Karpas-422 (cell line): ENCODE results near the gene CRYBG2. TPM values are rescaled to one million over a fixed set of nuclear protein-coding genes. Genes with fewer than 3 reads are reported as not detected.

ENCODE experiments used
- DNase-seq: peaks from one replicate; pipeline ENCODE4 v3.0.0-alpha.2; 2015
- H2AFZ ChIP-seq: fragments of 200-600 bp; sonication (generic); 2 replicates; pipeline ENCODE4 v1.6.1; 2014; ENCODE audit warnings: antibody characterized with exemption, low read length, mixed read lengths
- H3K27ac ChIP-seq: fragments of 200-600 bp; sonication (generic); 2 replicates; pipeline ENCODE4 v1.5.1; 2014; ENCODE audit warnings: mild to moderate bottlenecking, low read length, moderate library complexity
- H3K27me3 ChIP-seq: fragments of 200-600 bp; sonication (generic); 2 replicates; pipeline ENCODE4 v1.6.1; 2014; ENCODE audit warnings: low read length, mixed read lengths
- H3K36me3 ChIP-seq: fragments of 200-600 bp; sonication (generic); 2 replicates; pipeline ENCODE4 v1.6.1; 2014; ENCODE audit warnings: low read length, mixed read lengths; ENCODE audit not compliant: insufficient read depth
- H3K4me1 ChIP-seq: fragments of 200-600 bp; sonication (generic); 2 replicates; pipeline ENCODE4 v1.6.1; 2014; ENCODE audit warnings: mild to moderate bottlenecking, low read length, mixed read lengths
- H3K4me2 ChIP-seq: fragments of 200-600 bp; sonication (generic); 2 replicates; pipeline ENCODE4 v1.6.1; 2014; ENCODE audit warnings: low read length, low read depth, mild to moderate bottlenecking; ENCODE audit not compliant: poor library complexity, severe bottlenecking
- H3K4me3 ChIP-seq: fragments of 200-600 bp; sonication (generic); 2 replicates; pipeline ENCODE4 v1.5.1; 2014; ENCODE audit warnings: mild to moderate bottlenecking, antibody characterized with exemption, low read length, mixed read lengths
- H3K79me2 ChIP-seq: fragments of 200-600 bp; sonication (generic); 2 replicates; pipeline ENCODE4 v1.6.1; 2014; ENCODE audit warnings: mild to moderate bottlenecking, low read length, mixed read lengths
- H3K9ac ChIP-seq: fragments of 200-600 bp; sonication (generic); 2 replicates; pipeline ENCODE4 v1.6.0; 2014; ENCODE audit warnings: low read length
- H3K9me2 ChIP-seq: fragments of 200-600 bp; sonication (generic), shearing (Covaris generic); replicated peaks from 2 replicates; pipeline ENCODE4 v1.6.0; 2014; ENCODE audit warnings: mild to moderate bottlenecking, low read length, moderate library complexity; ENCODE audit not compliant: insufficient read depth
- H3K9me3 ChIP-seq: fragments of 300-700, 200-600 bp; sonication (generic); 2 replicates; pipeline ENCODE4 v1.6.1; 2014; ENCODE audit warnings: low read length, mixed read lengths
- H4K20me1 ChIP-seq: fragments of 200-600 bp; sonication (generic); 2 replicates; pipeline ENCODE4 v1.6.1; 2014; ENCODE audit warnings: mild to moderate bottlenecking, antibody characterized with exemption, low read length, low read depth; ENCODE audit not compliant: insufficient read depth
- total RNA-seq: library from RNA; depleted of rRNA; stranded (reverse); fragments of >200 nt; shearing (Covaris generic); gene quantifications from 2 replicates; pipeline ENCODE4 v1.2.3, GENCODE V29; 2014; ENCODE audit warnings: low replicate concordance

Gene CRYBG2
- total RNA-seq, 1 experiment from 2014 or later, result not detected

GRCh38 chr1:26357121-26357602 lies 3.2 kb upstream of the CRYBG2 start:
- no peaks in the 10 kb centered on the region for H3K9me3 ChIP-seq
- no peaks in the 10 kb centered on the region for H3K9me2 ChIP-seq
- no peaks in the 10 kb centered on the region for H3K79me2 ChIP-seq
- H3K4me1 ChIP-seq, result peaks cover 5% of the 10 kb centered on the region
- no peak overlapping the region for H3K4me2 ChIP-seq
- no peak for DNase-seq
- H4K20me1 ChIP-seq, result no peaks in the 10 kb centered on the region
- H3K4me3 ChIP-seq, result no peak overlapping the region
- H3K27me3 ChIP-seq, result no peaks in the 10 kb centered on the region
- no peak overlapping the region for H2AFZ ChIP-seq
- no peak overlapping the region for H3K9ac ChIP-seq
- H3K27ac ChIP-seq, result no peak overlapping the region
- H3K36me3 ChIP-seq, result no peaks in the 10 kb centered on the region

GRCh38 chr1:26356106-26356505 lies 2.2 kb upstream of the CRYBG2 start:
- Histone ChIP-seq H3K9me2 (no peaks in the 10 kb centered on the region), H3K79me2 (no peaks in the 10 kb centered on the region), H3K9ac (no peak overlapping the region), H3K4me3 (no peak overlapping the region), H3K9me3 (no peaks in the 10 kb centered on the region), H3K36me3 (no peaks in the 10 kb centered on the region), H3K4me1 (peaks cover 5% of the 10 kb centered on the region), H4K20me1 (no peaks in the 10 kb centered on the region), H3K27me3 (no peaks in the 10 kb centered on the region), H2AFZ (no peak overlapping the region), H3K27ac (no peak overlapping the region), H3K4me2 (no peak overlapping the region)
- DNase-seq, result no peak

GRCh38 chr1:26354972-26355371 lies 1.0 kb upstream of the CRYBG2 start:
- Histone ChIP-seq H3K9me3 (no peaks in the 10 kb centered on the region), H3K9ac (no peak overlapping the region), H4K20me1 (no peaks in the 10 kb centered on the region), H3K9me2 (no peaks in the 10 kb centered on the region), H3K27ac (no peak overlapping the region), H3K4me2 (no peak overlapping the region), H3K36me3 (no peaks in the 10 kb centered on the region), H3K4me3 (no peak overlapping the region), H3K4me1 (peaks cover 5% of the 10 kb centered on the region), H2AFZ (no peak overlapping the region), H3K79me2 (no peaks in the 10 kb centered on the region), H3K27me3 (no peaks in the 10 kb centered on the region)
- no peak for DNase-seq

GRCh38 chr1:26353210-26353859 lies 595 bp downstream of the CRYBG2 start:
- Histone ChIP-seq H3K27ac (no peak overlapping the region), H3K4me1 (no peaks in the 10 kb centered on the region), H2AFZ (no peak overlapping the region), H3K4me3 (no peak overlapping the region), H3K9me2 (no peaks in the 10 kb centered on the region), H3K4me2 (no peak overlapping the region), H3K9me3 (no peaks in the 10 kb centered on the region), H3K36me3 (no peaks in the 10 kb centered on the region), H3K9ac (no peak overlapping the region), H3K27me3 (no peaks in the 10 kb centered on the region), H4K20me1 (no peaks in the 10 kb centered on the region), H3K79me2 (no peaks in the 10 kb centered on the region)
- no peak for DNase-seq

- Histone ChIP-seq H3K9ac (no peak overlapping the region), H3K4me1 (no peaks in the 10 kb centered on the region), H3K79me2 (no peaks in the 10 kb centered on the region), H3K9me2 (no peaks in the 10 kb centered on the region), H3K36me3 (no peaks in the 10 kb centered on the region), H3K27ac (no peak overlapping the region), H2AFZ (no peak overlapping the region), H3K4me2 (no peak overlapping the region), H3K4me3 (no peak overlapping the region), H4K20me1 (no peaks in the 10 kb centered on the region), H3K9me3 (no peaks in the 10 kb centered on the region), H3K27me3 (no peaks in the 10 kb centered on the region)
- no peak for DNase-seq
Measured at GRCh38 chr1:26352338-26352679, 1.6 kb downstream of the CRYBG2 start.

GRCh38 chr1:26351590-26352337 lies 2.2 kb downstream of the CRYBG2 start:
- Histone ChIP-seq H3K9me3 (no peaks in the 10 kb centered on the region), H3K36me3 (no peaks in the 10 kb centered on the region), H3K4me3 (no peak overlapping the region), H2AFZ (no peak overlapping the region), H3K27ac (no peak overlapping the region), H4K20me1 (no peaks in the 10 kb centered on the region), H3K4me1 (no peaks in the 10 kb centered on the region), H3K27me3 (no peaks in the 10 kb centered on the region), H3K79me2 (no peaks in the 10 kb centered on the region), H3K9ac (no peak overlapping the region), H3K9me2 (no peaks in the 10 kb centered on the region), H3K4me2 (no peak overlapping the region)
- DNase-seq, result no peak

GRCh38 chr1:26350701-26351589 lies 3.0 kb downstream of the CRYBG2 start:
- H3K27ac ChIP-seq, result no peak overlapping the region
- no peaks in the 10 kb centered on the region for H3K27me3 ChIP-seq
- no peaks in the 10 kb centered on the region for H3K9me2 ChIP-seq
- no peak overlapping the region for H2AFZ ChIP-seq
- no peaks in the 10 kb centered on the region for H3K36me3 ChIP-seq
- no peaks in the 10 kb centered on the region for H4K20me1 ChIP-seq
- no peaks in the 10 kb centered on the region for H3K79me2 ChIP-seq
- no peak overlapping the region for H3K4me2 ChIP-seq
- H3K9me3 ChIP-seq, result no peaks in the 10 kb centered on the region
- no peak overlapping the region for H3K9ac ChIP-seq
- no peak for DNase-seq
- no peaks in the 10 kb centered on the region for H3K4me1 ChIP-seq
- no peak overlapping the region for H3K4me3 ChIP-seq

- no peak overlapping the region for H3K4me3 ChIP-seq
- no peaks in the 10 kb centered on the region for H3K4me1 ChIP-seq
- H3K27ac ChIP-seq, result no peak overlapping the region
- H3K9ac ChIP-seq, result no peak overlapping the region
- no peaks in the 10 kb centered on the region for H3K36me3 ChIP-seq
- no peaks in the 10 kb centered on the region for H3K79me2 ChIP-seq
- no peaks in the 10 kb centered on the region for H3K9me3 ChIP-seq
- H2AFZ ChIP-seq, result no peak overlapping the region
- H4K20me1 ChIP-seq, result no peaks in the 10 kb centered on the region
- DNase-seq, result no peak
- no peaks in the 10 kb centered on the region for H3K27me3 ChIP-seq
- H3K9me2 ChIP-seq, result no peaks in the 10 kb centered on the region
- no peak overlapping the region for H3K4me2 ChIP-seq
Measured at GRCh38 chr1:26350343-26350700, 3.6 kb downstream of the CRYBG2 start.
